HL-60 (cell line): Measurements from ENCODE around the gene ATF7IP.

Experiments
- DNase-seq, 2 experiments: peaks; one replicate each; pipeline ENCODE4 v3.0.0-alpha.2; 2010 to 2020; ENCODE audit warnings: low read depth in 1 of 2, low spot score in 1 of 2
- H3K27ac ChIP-seq: fragments of 250-450 bp; sonication (Bioruptor Pico); replicated peaks from 2 replicates; pipeline ENCODE4 v1.5.1; 2020; ENCODE audit warnings: mild to moderate bottlenecking, moderate library complexity
- H3K27me3 ChIP-seq: fragments of 250-450 bp; sonication (Bioruptor Pico); 2 replicates; pipeline ENCODE4 v1.5.1; 2021; ENCODE audit warnings: mild to moderate bottlenecking, moderate library complexity; ENCODE audit not compliant: insufficient read depth, poor library complexity, severe bottlenecking
- H3K4me3 ChIP-seq: replicated peaks from 2 replicates; pipeline ENCODE4 v1.5.1; 2011; ENCODE audit warnings: mild to moderate bottlenecking, control low read depth, low read length; ENCODE audit not compliant: insufficient read depth
- GABPA ChIP-seq: IDR thresholded peaks from 2 replicates; pipeline ENCODE4 v1.6.1; 2012; ENCODE audit warnings: low read depth
- POLR2AphosphoS5 ChIP-seq: IDR thresholded peaks from 2 replicates; pipeline ENCODE4 v1.6.1; 2012; ENCODE audit warnings: low read depth
- SPI1 ChIP-seq: IDR thresholded peaks from 2 replicates; pipeline ENCODE4 v1.6.1; 2012; ENCODE audit warnings: low read depth, mild to moderate bottlenecking, borderline replicate concordance
- TF ChIP-seq, protein P1 (sequence below): IDR thresholded peaks from 2 replicates; pipeline ENCODE4 v1.6.1; 2012; ENCODE audit warnings: low read depth; ENCODE audit not compliant: insufficient replicate concordance
- TF ChIP-seq, protein P2 (sequence below): IDR thresholded peaks from one replicate; pipeline ENCODE4 v1.5.1; 2011; ENCODE audit warnings: low read length, control low read depth, inconsistent platforms; ENCODE audit not compliant: insufficient read depth

ATF7IP gene

DNA sequence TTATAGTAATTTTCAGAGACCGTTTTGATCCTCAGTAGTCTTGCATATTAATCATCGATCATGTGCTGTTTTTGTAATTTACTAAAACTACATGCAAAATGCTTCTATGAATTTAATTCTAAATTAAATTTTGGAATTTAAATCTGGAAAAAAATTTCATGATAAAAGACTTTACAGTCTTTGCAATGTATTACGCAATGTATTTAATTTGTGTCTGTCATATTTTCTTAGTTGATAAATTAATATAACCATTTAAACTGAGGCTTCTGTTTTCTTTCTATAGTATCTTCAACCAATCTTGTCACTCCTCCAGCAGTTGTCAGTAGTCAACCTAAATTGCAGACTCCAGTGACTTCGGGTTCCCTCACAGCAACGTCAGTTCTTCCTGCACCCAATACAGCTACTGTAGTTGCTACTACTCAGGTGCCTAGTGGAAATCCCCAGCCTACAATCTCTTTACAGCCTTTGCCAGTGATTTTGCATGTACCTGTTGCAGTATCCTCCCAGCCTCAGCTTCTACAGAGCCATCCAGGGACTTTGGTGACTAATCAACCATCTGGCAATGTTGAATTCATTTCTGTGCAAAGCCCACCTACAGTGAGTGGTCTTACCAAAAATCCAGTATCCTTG, 94.8 kb downstream of the ATF7IP start:
- Histone ChIP-seq H3K4me3 (no peak overlapping the region), H3K27ac (no peak overlapping the region), H3K27me3 (no peaks in the 10 kb centered on the region)
- TF ChIP-seq SPI1 (no peak), POLR2AphosphoS5 (no peak), GABPA (no peak)
- TF ChIP-seq, protein P1, sequence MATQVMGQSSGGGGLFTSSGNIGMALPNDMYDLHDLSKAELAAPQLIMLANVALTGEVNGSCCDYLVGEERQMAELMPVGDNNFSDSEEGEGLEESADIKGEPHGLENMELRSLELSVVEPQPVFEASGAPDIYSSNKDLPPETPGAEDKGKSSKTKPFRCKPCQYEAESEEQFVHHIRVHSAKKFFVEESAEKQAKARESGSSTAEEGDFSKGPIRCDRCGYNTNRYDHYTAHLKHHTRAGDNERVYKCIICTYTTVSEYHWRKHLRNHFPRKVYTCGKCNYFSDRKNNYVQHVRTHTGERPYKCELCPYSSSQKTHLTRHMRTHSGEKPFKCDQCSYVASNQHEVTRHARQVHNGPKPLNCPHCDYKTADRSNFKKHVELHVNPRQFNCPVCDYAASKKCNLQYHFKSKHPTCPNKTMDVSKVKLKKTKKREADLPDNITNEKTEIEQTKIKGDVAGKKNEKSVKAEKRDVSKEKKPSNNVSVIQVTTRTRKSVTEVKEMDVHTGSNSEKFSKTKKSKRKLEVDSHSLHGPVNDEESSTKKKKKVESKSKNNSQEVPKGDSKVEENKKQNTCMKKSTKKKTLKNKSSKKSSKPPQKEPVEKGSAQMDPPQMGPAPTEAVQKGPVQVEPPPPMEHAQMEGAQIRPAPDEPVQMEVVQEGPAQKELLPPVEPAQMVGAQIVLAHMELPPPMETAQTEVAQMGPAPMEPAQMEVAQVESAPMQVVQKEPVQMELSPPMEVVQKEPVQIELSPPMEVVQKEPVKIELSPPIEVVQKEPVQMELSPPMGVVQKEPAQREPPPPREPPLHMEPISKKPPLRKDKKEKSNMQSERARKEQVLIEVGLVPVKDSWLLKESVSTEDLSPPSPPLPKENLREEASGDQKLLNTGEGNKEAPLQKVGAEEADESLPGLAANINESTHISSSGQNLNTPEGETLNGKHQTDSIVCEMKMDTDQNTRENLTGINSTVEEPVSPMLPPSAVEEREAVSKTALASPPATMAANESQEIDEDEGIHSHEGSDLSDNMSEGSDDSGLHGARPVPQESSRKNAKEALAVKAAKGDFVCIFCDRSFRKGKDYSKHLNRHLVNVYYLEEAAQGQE, result no peak
- TF ChIP-seq, protein P2, sequence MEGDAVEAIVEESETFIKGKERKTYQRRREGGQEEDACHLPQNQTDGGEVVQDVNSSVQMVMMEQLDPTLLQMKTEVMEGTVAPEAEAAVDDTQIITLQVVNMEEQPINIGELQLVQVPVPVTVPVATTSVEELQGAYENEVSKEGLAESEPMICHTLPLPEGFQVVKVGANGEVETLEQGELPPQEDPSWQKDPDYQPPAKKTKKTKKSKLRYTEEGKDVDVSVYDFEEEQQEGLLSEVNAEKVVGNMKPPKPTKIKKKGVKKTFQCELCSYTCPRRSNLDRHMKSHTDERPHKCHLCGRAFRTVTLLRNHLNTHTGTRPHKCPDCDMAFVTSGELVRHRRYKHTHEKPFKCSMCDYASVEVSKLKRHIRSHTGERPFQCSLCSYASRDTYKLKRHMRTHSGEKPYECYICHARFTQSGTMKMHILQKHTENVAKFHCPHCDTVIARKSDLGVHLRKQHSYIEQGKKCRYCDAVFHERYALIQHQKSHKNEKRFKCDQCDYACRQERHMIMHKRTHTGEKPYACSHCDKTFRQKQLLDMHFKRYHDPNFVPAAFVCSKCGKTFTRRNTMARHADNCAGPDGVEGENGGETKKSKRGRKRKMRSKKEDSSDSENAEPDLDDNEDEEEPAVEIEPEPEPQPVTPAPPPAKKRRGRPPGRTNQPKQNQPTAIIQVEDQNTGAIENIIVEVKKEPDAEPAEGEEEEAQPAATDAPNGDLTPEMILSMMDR, result no peak
- DNase-seq, result no peak

DNA sequence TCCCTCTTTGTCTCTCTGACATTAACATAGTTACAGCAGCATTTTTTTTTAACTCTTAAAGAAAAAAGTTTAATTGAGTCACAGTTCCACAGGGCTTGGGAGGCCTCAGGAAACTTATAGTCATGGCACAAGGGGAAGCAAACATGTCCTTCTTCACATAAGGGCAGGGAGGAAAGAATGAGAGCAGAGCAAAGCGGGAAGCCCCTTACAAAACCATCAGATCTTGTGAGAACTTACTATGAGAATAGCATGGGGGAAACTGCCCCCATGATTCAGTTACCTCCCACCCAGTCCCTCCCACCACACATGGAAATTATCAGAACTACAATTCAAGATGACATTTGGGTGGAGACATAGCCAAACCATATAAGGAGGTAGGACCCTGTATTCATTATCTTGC, 106.0 kb downstream of the ATF7IP start:
- no peak for DNase-seq
- Histone ChIP-seq H3K27ac (no peak overlapping the region), H3K4me3 (no peak overlapping the region), H3K27me3 (no peaks in the 10 kb centered on the region)
- TF ChIP-seq SPI1, result no peak
- no peak for TF ChIP-seq POLR2AphosphoS5
- TF ChIP-seq GABPA, result no peak

DNA sequence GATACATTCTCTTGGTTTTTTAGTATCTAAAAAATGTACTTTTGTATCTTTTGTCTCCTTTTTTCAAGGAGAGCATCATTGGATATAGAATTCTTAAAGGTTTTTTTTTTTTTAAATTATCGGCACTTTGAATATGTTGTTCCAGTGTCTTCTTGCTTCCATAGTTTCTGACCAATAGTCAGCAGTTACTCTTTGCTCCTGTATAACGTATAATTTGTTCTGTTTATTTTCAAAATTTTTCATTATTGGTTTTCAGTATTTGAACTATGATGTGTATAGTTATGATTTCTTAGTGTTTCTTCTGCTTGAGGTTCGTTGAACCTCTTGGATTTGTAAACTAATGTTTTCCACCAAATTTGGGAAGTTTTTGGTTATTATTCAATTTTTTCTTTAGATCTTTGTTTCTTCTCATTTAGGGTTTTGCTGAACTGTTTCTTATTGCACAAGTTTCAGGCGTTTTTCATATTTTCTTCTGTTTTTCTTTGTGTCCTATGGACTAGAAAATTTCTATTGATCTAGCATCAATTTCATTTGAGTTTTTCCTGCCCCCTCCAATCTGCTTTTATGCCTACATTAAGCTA, 108.3 kb downstream of the ATF7IP start:
- no peak for DNase-seq
- TF ChIP-seq POLR2AphosphoS5 (no peak), SPI1 (no peak), GABPA (no peak)
- TF ChIP-seq, protein P2, result no peak
- TF ChIP-seq, protein P1, result no peak
- no peaks in the 10 kb centered on the region for H3K27me3 ChIP-seq
- no peak overlapping the region for H3K27ac ChIP-seq
- H3K4me3 ChIP-seq, result no peak overlapping the region

DNA sequence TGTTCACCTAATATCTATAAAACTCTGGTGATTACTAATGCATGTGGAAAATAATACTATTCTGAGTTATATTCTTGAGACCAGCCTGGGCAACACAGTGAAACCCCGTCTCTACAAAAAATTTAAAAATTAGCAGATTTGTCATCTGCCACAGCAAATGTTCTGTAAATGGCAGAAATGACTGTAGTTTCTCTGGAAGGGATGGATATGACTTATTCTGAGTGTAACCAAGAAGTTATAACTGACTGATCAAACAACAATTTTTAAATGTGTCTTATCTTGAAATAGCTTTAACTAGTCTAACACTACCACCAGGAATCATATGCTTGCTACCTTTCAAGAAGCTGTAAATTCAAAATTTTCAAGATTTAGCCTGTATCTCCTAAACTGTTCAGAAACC, 113.5 kb downstream of the ATF7IP start:
- no peak for DNase-seq
- Histone ChIP-seq H3K4me3 (no peak overlapping the region), H3K27ac (no peak overlapping the region), H3K27me3 (no peaks in the 10 kb centered on the region)
- TF ChIP-seq POLR2AphosphoS5, result no peak

DNA sequence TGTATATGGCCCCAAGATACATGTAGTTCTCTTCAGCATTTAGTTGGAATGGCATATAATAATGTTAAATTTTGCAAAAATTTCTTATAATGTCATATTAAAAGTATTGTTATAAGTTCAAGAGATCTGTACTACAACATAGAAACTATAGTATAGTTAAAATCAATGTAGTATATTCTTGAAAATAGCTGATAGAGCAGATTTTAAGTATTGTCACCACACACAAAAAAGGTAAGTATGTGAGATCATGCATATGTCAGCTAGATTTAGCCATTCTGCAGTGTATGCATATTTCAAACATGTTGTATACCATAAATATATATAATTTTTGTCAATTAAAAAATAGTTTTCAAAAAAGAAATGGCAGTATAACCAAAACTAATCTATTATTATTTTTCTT, 115.7 kb downstream of the ATF7IP start:
- Histone ChIP-seq H3K4me3 (no peak overlapping the region), H3K27me3 (no peaks in the 10 kb centered on the region), H3K27ac (no peak overlapping the region)
- no peak for DNase-seq
- TF ChIP-seq SPI1 (no peak), GABPA (no peak), POLR2AphosphoS5 (no peak)
- TF ChIP-seq, protein P1, result no peak
- TF ChIP-seq, protein P2, result no peak
